Measurements from ENCODE around the gene PRXL2C.
"Not testable (repeated sequence)": the region's sequence is repeated elsewhere in the genome, so short reads cannot be mapped to it uniquely, and the experiment has no call there.

Gene PRXL2C

DNA sequence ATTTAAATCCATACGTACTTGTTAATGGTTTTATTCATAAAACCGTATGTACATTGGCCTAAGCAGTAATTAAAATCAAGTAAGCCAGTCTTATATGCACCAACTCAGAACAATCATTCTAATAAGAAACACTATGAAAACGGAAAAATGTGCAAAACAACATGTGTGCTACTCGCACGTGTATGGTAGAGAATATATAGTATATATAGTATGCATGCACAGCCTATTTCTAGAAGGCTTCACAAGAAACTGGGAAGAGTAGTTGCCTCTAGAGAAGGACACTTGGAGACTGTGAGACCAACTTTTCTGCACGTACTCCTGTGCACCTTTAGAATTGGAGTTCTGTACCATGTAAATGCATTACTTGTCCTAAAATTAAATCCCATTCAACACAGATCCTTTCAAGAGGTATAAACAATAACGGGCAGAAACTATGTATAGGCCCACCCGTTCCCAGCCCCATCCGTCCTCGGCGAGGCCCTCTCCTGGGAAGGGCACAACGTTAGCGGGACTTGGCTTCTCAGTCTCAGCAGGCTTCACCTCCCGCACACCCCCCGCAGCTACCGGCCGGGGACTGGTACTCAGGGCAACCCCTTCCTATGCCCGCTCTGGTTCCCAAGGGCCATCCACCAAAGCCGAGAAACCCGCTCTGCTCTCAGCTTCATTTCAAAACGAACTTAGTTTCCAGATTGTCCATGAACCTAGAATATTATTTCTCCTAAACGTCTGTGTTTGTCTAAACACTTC lies 37.5 kb downstream of the PRXL2C start:
- peaks cover 98% of the 10 kb centered on the region for H3K27me3 ChIP-seq
- TF ChIP-seq, protein P1, sequence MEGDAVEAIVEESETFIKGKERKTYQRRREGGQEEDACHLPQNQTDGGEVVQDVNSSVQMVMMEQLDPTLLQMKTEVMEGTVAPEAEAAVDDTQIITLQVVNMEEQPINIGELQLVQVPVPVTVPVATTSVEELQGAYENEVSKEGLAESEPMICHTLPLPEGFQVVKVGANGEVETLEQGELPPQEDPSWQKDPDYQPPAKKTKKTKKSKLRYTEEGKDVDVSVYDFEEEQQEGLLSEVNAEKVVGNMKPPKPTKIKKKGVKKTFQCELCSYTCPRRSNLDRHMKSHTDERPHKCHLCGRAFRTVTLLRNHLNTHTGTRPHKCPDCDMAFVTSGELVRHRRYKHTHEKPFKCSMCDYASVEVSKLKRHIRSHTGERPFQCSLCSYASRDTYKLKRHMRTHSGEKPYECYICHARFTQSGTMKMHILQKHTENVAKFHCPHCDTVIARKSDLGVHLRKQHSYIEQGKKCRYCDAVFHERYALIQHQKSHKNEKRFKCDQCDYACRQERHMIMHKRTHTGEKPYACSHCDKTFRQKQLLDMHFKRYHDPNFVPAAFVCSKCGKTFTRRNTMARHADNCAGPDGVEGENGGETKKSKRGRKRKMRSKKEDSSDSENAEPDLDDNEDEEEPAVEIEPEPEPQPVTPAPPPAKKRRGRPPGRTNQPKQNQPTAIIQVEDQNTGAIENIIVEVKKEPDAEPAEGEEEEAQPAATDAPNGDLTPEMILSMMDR (IDR thresholded peaks at IDR 0.05), result no peak
- no peaks in the 10 kb centered on the region for H3K9me3 ChIP-seq
- no peak overlapping the region for H3K4me3 ChIP-seq (ENCODE audit: low read depth in 1 of 2, low read length in 1 of 2)
- H3K36me3 ChIP-seq, result no peaks in the 10 kb centered on the region
- peaks cover 0 to 10% of the 10 kb centered on the region in 2 experiments for H3K4me1 ChIP-seq (ENCODE audit: control insufficient read depth in 1 of 2, insufficient read depth in 1 of 2, low read depth in 1 of 2, low read length in 1 of 2)
- no peak overlapping the region for H3K27ac ChIP-seq

GRCh38 chr9:96616817-96617438 lies 38.2 kb downstream of the PRXL2C start:
- no peak overlapping the region for H3K27ac ChIP-seq
- peaks cover 0 to 10% of the 10 kb centered on the region in 2 experiments for H3K4me1 ChIP-seq (ENCODE audit: control insufficient read depth in 1 of 2, insufficient read depth in 1 of 2, low read depth in 1 of 2, low read length in 1 of 2)
- TF ChIP-seq, protein P1 (IDR thresholded peaks at IDR 0.05), result no peak
- no peaks in the 10 kb centered on the region for H3K36me3 ChIP-seq
- no peak overlapping the region for H3K4me3 ChIP-seq (ENCODE audit: low read depth in 1 of 2, low read length in 1 of 2)
- H3K27me3 ChIP-seq, result peaks cover 98% of the 10 kb centered on the region
- no peaks in the 10 kb centered on the region for H3K9me3 ChIP-seq

DNA sequence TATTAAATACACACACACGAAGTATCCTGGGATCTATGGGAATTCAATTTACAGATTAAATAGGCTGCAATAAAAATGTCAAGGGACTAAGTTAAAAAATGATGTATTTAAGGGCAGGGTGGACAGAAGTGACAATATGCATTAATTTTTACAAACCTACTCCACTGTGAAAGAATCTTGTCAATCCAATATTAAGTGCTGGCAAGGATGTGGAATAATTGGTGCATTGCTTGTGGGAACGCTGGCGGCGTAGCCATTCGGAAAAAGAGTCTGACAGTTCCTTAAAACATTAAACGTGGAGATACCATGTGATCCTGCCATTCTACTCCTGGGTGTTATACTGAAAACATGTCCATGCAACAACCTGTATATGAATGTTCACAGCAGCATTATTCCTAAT lies 39.7 kb downstream of the PRXL2C start:
- H3K4me1 ChIP-seq (ENCODE audit: control insufficient read depth in 1 of 2, insufficient read depth in 1 of 2, low read depth in 1 of 2, low read length in 1 of 2), result peaks cover 0 to 10% of the 10 kb centered on the region in 2 experiments
- TF ChIP-seq, protein P1 (IDR thresholded peaks at IDR 0.05), result no peak
- no peak overlapping the region for H3K4me3 ChIP-seq (ENCODE audit: low read depth in 1 of 2, low read length in 1 of 2)
- H3K9me3 ChIP-seq, result no peaks in the 10 kb centered on the region
- H3K36me3 ChIP-seq, result no peaks in the 10 kb centered on the region
- peaks cover 98% of the 10 kb centered on the region for H3K27me3 ChIP-seq
- no peak overlapping the region for H3K27ac ChIP-seq

DNA sequence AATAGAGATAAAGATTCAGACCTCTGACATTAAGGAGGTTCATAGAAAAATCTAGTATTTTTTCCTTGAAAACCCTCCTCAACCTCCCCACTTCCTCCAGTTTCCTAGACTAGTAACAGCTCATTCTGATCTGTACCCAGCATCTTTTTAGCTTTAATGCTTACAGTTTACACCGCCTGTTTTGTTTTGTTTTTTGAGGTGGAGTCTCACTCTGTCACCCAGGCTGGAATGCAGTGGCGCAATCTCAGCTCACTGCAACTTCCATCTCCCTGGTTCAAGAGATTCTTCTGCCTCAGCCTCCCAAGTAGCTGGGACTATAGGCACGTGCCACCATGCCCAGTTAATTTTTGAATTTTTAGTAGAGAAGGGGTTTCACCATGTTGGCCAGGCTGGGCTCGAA lies 40.5 kb downstream of the PRXL2C start:
- not testable (repeated sequence) for H3K36me3 ChIP-seq; H3K4me3 ChIP-seq (ENCODE audit: low read depth in 1 of 2, low read length in 1 of 2); H3K27ac ChIP-seq; H3K9me3 ChIP-seq
- Histone ChIP-seq H3K27me3 (peaks cover 98% of the 10 kb centered on the region), H3K4me1 (ENCODE audit: control insufficient read depth in 1 of 2, insufficient read depth in 1 of 2, low read depth in 1 of 2, low read length in 1 of 2) (peaks cover 0 to 10% of the 10 kb centered on the region in 2 experiments)

DNA sequence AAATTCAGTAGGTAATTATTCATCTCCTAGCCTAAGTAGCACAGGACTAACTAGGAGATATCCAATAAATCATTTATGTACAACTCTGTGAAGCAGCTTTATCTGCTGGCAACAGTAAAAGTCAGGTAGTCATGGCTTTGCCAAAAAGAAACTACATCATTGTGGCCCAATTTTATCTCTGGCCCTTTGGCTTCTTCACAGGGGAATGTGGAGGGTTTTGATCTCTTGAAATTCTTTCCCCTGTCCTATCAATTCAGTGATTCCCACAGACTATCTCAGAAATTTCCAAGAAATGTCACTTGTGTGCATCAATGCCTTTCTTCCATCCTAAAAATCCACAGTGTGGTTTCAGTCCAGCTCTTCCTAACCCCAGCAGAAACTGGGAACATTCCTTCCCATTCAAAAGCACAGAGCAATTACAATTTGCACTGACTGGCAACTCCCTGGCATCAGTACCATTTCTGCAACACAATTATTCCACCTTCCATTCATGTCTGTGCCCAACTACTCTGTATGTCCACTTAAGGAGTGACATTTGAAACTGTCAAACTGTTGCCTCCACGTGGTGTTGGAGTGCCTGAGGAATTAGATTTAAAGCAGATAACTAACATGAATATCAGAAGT lies 42.0 kb downstream of the PRXL2C start:
- TF ChIP-seq, protein P1 (IDR thresholded peaks at IDR 0.05), result no peak
- H3K4me1 ChIP-seq (ENCODE audit: control insufficient read depth in 1 of 2, insufficient read depth in 1 of 2, low read depth in 1 of 2, low read length in 1 of 2), result no peaks in the 10 kb centered on the region
- no peaks in the 10 kb centered on the region for H3K36me3 ChIP-seq
- no peak overlapping the region for H3K27ac ChIP-seq
- no peaks in the 10 kb centered on the region for H3K9me3 ChIP-seq
- peaks cover 100% of the 10 kb centered on the region for H3K27me3 ChIP-seq
- H3K4me3 ChIP-seq (ENCODE audit: low read depth in 1 of 2, low read length in 1 of 2), result no peak overlapping the region
